HepG2 (cell line): ENCODE measurements around the gene SDC1. TPM values are rescaled to one million over a fixed set of nuclear protein-coding genes. Genes with fewer than 3 reads are reported as not detected.

Experiments used
- GATAD2A ChIP-seq: IDR thresholded peaks from 2 replicates; pipeline ENCODE4 v1.6.1; 2016
- GTF3A ChIP-seq: sonication (generic); formaldehyde crosslinking; conservative IDR thresholded peaks from 2 replicates; pipeline ENCODE4 v1.4.0; 2020; ENCODE audit warnings: mild to moderate bottlenecking, missing genetic modification reagents
- GZF1 ChIP-seq: sonication (generic); formaldehyde crosslinking; IDR thresholded peaks from 2 replicates; pipeline ENCODE4 v1.5.1; 2020; ENCODE audit warnings: mild to moderate bottlenecking, missing genetic modification reagents
- HNF1A ChIP-seq, 2 experiments: sonication (generic) in 1 of 2; formaldehyde crosslinking in 1 of 2; IDR thresholded peaks; 2 replicates each; pipeline versions ENCODE4 v1.4.0 to v1.6.1; 2016 to 2020; ENCODE audit warnings: borderline replicate concordance in 1 of 2, low read depth in 1 of 2, mild to moderate bottlenecking in 1 of 2, missing genetic modification reagents in 1 of 2
- IKZF5 ChIP-seq: IDR thresholded peaks from 2 replicates; pipeline ENCODE4 v1.6.1; 2018; ENCODE audit warnings: missing genetic modification reagents, mild to moderate bottlenecking, missing compliant biosample characterization
- LCORL ChIP-seq, 2 experiments: fragments of 450-650 bp in 1 of 2; sonication (generic) in 1 of 2; formaldehyde crosslinking in 1 of 2; IDR thresholded peaks; 2 replicates each; pipeline versions ENCODE4 v1.5.0 to v1.6.1; 2017 to 2020; ENCODE audit warnings: antibody characterized with exemption in 1 of 2, missing genetic modification reagents in 1 of 2
- NFKB2 ChIP-seq: sonication (generic); formaldehyde crosslinking; IDR thresholded peaks from 2 replicates; pipeline ENCODE4 v1.4.0; 2020; ENCODE audit warnings: missing genetic modification reagents, borderline replicate concordance
- PRPF4 ChIP-seq: fragments of 200-400 bp; formaldehyde crosslinking; IDR thresholded peaks from 2 replicates; pipeline ENCODE4 v1.6.1; 2016; ENCODE audit warnings: low read length, low read depth; ENCODE audit not compliant: poor library complexity, severe bottlenecking
- SOX13 ChIP-seq, 3 experiments: fragments of 450-650 bp in 1 of 3; sonication (generic) in 1 of 3; formaldehyde crosslinking in 1 of 3; IDR thresholded peaks in 2 of 3; conservative IDR thresholded peaks in 1 of 3; 2 replicates each; pipeline versions ENCODE4 v1.5.0 to v1.6.1; 2016 to 2020; ENCODE audit warnings: antibody characterized with exemption in 1 of 3, mild to moderate bottlenecking in 1 of 3, missing compliant biosample characterization in 1 of 3, missing genetic modification reagents in 1 of 3, moderate library complexity in 1 of 3
- TEAD3 ChIP-seq: optimal IDR thresholded peaks from 2 replicates; pipeline ENCODE3; 2016; ENCODE audit warnings: borderline replicate concordance
- TRIM24 ChIP-seq: sonication (generic); formaldehyde crosslinking; IDR thresholded peaks from 2 replicates; pipeline ENCODE4 v1.8.0; 2022; ENCODE audit warnings: mild to moderate bottlenecking, missing genetic modification reagents
- ZNF430 ChIP-seq: sonication (generic); formaldehyde crosslinking; IDR thresholded peaks from 2 replicates; pipeline ENCODE4 v1.9.0; 2021; ENCODE audit warnings: mild to moderate bottlenecking, missing genetic modification reagents
- ZNF510 ChIP-seq: sonication (generic); formaldehyde crosslinking; IDR thresholded peaks from 2 replicates; pipeline ENCODE4 v1.4.0; 2020; ENCODE audit warnings: low read depth, mild to moderate bottlenecking, missing genetic modification reagents
- ZNF605 ChIP-seq: sonication (generic); formaldehyde crosslinking; IDR thresholded peaks from 2 replicates; pipeline ENCODE4 v1.8.0; 2022; ENCODE audit warnings: mild to moderate bottlenecking, missing genetic modification reagents
- ZNF747 ChIP-seq: sonication (generic); formaldehyde crosslinking; IDR thresholded peaks from 2 replicates; pipeline ENCODE4 v1.8.1; 2023; ENCODE audit warnings: missing genetic modification reagents, mild to moderate bottlenecking, borderline replicate concordance
- ZNF792 ChIP-seq: IDR thresholded peaks from 2 replicates; pipeline ENCODE4 v1.6.1; 2016
- polyA plus RNA-seq, 8 experiments: library from polyadenylated mRNA; depleted of rRNA in 3 of 8; stranded (reverse) in 7 of 8; unstranded in 1 of 8; fragments of >200 nt; fragmentation: Illumina TruSeq in 4 of 8; extraction: Trizol in 4 of 8; gene quantifications; 2 replicates each; pipeline versions ENCODE4 v1.2.1 to v1.2.3, GENCODE V29; 2011 to 2016; ENCODE audit warnings: low read depth in 4 of 8, missing spikeins in 1 of 8, mixed read lengths in 1 of 8; ENCODE audit not compliant: insufficient read depth in 1 of 8
- total RNA-seq, 5 experiments: library from RNA; depleted of rRNA; stranded (reverse); fragments of >200 nt; fragmentation: Illumina TruSeq; extraction: Trizol; gene quantifications; 2 replicates each; pipeline ENCODE4 v1.2.3, GENCODE V29; 2016; ENCODE audit warnings: low read depth in 1 of 5
- TF ChIP-seq, protein P1 (sequence below): sonication (generic); formaldehyde crosslinking; IDR thresholded peaks from 2 replicates; pipeline ENCODE4 v1.4.0; 2020; ENCODE audit warnings: mild to moderate bottlenecking, missing genetic modification reagents
- TF ChIP-seq, protein P2 (sequence below): sonication (generic); formaldehyde crosslinking; IDR thresholded peaks from 2 replicates; pipeline ENCODE4 v1.5.0; 2020; ENCODE audit warnings: mild to moderate bottlenecking, missing genetic modification reagents
- TF ChIP-seq, protein P3 (sequence below): sonication (generic); formaldehyde crosslinking; IDR thresholded peaks from 2 replicates; pipeline ENCODE4 v1.8.1; 2023; ENCODE audit warnings: mild to moderate bottlenecking, missing genetic modification reagents

The SDC1 gene
- total and polyA plus RNA-seq, 2 of the 13 experiments (the other 11 are each of a cell fraction or from before 2014, with no cell fraction given) = 108 to 119 TPM

- TF ChIP-seq IKZF5 (CRISPR knock-in tag) (peak; percentile 15; the same call in 1 of the 2 replicates), GATAD2A (CRISPR knock-in tag) (no peak), SOX13 (IDR thresholded peaks at IDR 0.05) (0 out of 2 replicates have a peak, but pooled peaks have one; percentile 25), SOX13 (CRISPR knock-in tag; conservative IDR thresholded peaks at IDR 0.05 in 1 of 2, IDR thresholded peaks at IDR 0.05 in 1 of 2) (peak in 1 of 2 experiments; percentile 52; a peak in 1 of 4 replicates), GZF1 (CRISPR knock-in tag) (no peak), TEAD3 (CRISPR knock-in tag) (peak; percentile 24), ZNF605 (CRISPR knock-in tag) (peak; percentile 64; the same call in 1 of the 2 replicates), ZNF510 (CRISPR knock-in tag) (0 out of 2 replicates have a peak, but pooled peaks have one; percentile 10), TRIM24 (CRISPR knock-in tag) (0 out of 2 replicates have a peak, but pooled peaks have one; percentile 5), GTF3A (CRISPR knock-in tag) (no peak), ZNF747 (CRISPR knock-in tag) (no peak), HNF1A (IDR thresholded peaks at IDR 0.05; ENCODE audit: low read depth) (no peak), HNF1A (CRISPR knock-in tag; IDR thresholded peaks at IDR 0.05; ENCODE audit: borderline replicate concordance) (0 out of 2 replicates have a peak, but pooled peaks have one; percentile 4), NFKB2 (CRISPR knock-in tag) (0 out of 2 replicates have a peak, but pooled peaks have one; percentile 8), PRPF4 (no peak), LCORL (IDR thresholded peaks at IDR 0.05) (no peak), LCORL (CRISPR knock-in tag; IDR thresholded peaks at IDR 0.05) (peak; percentile 39; the same call in 1 of the 2 replicates), ZNF430 (CRISPR knock-in tag) (no peak), ZNF792 (CRISPR knock-in tag) (peak; percentile 100)
- TF ChIP-seq, protein P1, sequence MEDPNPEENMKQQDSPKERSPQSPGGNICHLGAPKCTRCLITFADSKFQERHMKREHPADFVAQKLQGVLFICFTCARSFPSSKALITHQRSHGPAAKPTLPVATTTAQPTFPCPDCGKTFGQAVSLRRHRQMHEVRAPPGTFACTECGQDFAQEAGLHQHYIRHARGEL (CRISPR knock-in tag) = no peak
- TF ChIP-seq, protein P2, sequence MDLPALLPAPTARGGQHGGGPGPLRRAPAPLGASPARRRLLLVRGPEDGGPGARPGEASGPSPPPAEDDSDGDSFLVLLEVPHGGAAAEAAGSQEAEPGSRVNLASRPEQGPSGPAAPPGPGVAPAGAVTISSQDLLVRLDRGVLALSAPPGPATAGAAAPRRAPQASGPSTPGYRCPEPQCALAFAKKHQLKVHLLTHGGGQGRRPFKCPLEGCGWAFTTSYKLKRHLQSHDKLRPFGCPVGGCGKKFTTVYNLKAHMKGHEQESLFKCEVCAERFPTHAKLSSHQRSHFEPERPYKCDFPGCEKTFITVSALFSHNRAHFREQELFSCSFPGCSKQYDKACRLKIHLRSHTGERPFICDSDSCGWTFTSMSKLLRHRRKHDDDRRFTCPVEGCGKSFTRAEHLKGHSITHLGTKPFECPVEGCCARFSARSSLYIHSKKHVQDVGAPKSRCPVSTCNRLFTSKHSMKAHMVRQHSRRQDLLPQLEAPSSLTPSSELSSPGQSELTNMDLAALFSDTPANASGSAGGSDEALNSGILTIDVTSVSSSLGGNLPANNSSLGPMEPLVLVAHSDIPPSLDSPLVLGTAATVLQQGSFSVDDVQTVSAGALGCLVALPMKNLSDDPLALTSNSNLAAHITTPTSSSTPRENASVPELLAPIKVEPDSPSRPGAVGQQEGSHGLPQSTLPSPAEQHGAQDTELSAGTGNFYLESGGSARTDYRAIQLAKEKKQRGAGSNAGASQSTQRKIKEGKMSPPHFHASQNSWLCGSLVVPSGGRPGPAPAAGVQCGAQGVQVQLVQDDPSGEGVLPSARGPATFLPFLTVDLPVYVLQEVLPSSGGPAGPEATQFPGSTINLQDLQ = 0 out of 2 replicates have a peak, but pooled peaks have one; percentile 16
- TF ChIP-seq, protein P3, sequence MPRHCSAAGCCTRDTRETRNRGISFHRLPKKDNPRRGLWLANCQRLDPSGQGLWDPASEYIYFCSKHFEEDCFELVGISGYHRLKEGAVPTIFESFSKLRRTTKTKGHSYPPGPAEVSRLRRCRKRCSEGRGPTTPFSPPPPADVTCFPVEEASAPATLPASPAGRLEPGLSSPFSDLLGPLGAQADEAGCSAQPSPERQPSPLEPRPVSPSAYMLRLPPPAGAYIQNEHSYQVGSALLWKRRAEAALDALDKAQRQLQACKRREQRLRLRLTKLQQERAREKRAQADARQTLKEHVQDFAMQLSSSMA (CRISPR knock-in tag) = no peak
These were observed 17.9 kb downstream of the SDC1 start (continued) for GRCh38 chr2:20207051-20207450.
